Lung (tissue), 12 donors: Measurements from ENCODE around the gene RHEBL1. TPM values are rescaled to one million over a fixed set of nuclear protein-coding genes. Genes with fewer than 3 reads are reported as not detected.

Experiments
- ATAC-seq: fragments of 200-7000 bp; cut with Tn5 transposase; one replicate; pipeline ENCODE4 v1.9.1; 2020; ENCODE audit warnings: moderate number of reproducible peaks; ENCODE audit not compliant: insufficient read depth, low FRiP score
- DNase-seq, 3 donors: peaks; one replicate each; pipeline ENCODE4 v3.0.0-alpha.2; 2013 to 2017
- H3K27ac ChIP-seq, 2 donors: one replicate each; pipeline ENCODE4 v1.5.1; 2013; ENCODE audit warnings: mild to moderate bottlenecking in 2 of 2, moderate library complexity in 2 of 2, control low read depth in 1 of 2, inconsistent platforms in 1 of 2, low read depth in 1 of 2, low read length in 1 of 2
- H3K27me3 ChIP-seq, 3 donors: one replicate each; pipeline ENCODE4 v1.5.1; 2013; ENCODE audit warnings: low read length in 2 of 3; ENCODE audit not compliant: control insufficient read depth in 3 of 3, insufficient read depth in 3 of 3
- H3K36me3 ChIP-seq, 4 donors: one replicate each; pipeline ENCODE4 v1.5.1; 2013; ENCODE audit warnings: low read length in 4 of 4, mild to moderate bottlenecking in 1 of 4, moderate library complexity in 1 of 4; ENCODE audit not compliant: control insufficient read depth in 4 of 4, insufficient read depth in 4 of 4
- H3K4me1 ChIP-seq, 5 donors: one replicate each; pipeline ENCODE4 v1.5.1; 2013; ENCODE audit warnings: low read length in 5 of 5, mild to moderate bottlenecking in 2 of 5, moderate library complexity in 1 of 5; ENCODE audit not compliant: control insufficient read depth in 5 of 5, insufficient read depth in 5 of 5
- H3K4me3 ChIP-seq: one replicate; pipeline ENCODE4 v1.5.1; 2013; ENCODE audit warnings: mild to moderate bottlenecking, control low read depth, moderate library complexity
- H3K9ac ChIP-seq, 2 donors: one replicate each; pipeline ENCODE4 v1.5.1; 2013; ENCODE audit warnings: low read length in 2 of 2, control low read depth in 1 of 2; ENCODE audit not compliant: insufficient read depth in 1 of 2
- H3K9me3 ChIP-seq, 4 donors: one replicate each; pipeline ENCODE4 v1.5.1; 2013; ENCODE audit warnings: low read length in 3 of 4, mild to moderate bottlenecking in 1 of 4, moderate library complexity in 1 of 4; ENCODE audit not compliant: control insufficient read depth in 4 of 4, insufficient read depth in 3 of 4
- WGBS, 2 donors: extraction: QIAGEN DNeasy Blood & Tissue Kit; methylation state at CpG; one replicate each; pipeline ENCODE4 v1.1.7; 2013; 5-methylcytosine and 5-hydroxymethylcytosine counted together
- polyA plus RNA-seq, 2 donors: library from polyadenylated mRNA; stranded (reverse); fragments of 200-250 nt; gene quantifications; one replicate each; pipeline ENCODE4 v1.2.1, GENCODE V29; 2013
- total RNA-seq, 2 donors: library from RNA; depleted of rRNA in 1 of 2; stranded (reverse); fragments of >200 nt in 1 of 2; gene quantifications; one replicate each; pipeline ENCODE4 v1.2.1, GENCODE V29; 2014 to 2021
- TF ChIP-seq, protein P1 (sequence below): IDR thresholded peaks from 2 replicates; pipeline ENCODE4 v1.5.1; 2012; ENCODE audit warnings: mild to moderate bottlenecking; ENCODE audit errors: control extremely low read depth, extremely low read depth
- donor health status: control.
- donor health status: control.
- donor health status: Bipolar disorder and iron deficiency.
- donor health status: healthy.
- donor health status: DM: yes; HTN: yes; CAD: no.

RHEBL1 gene
- total and polyA plus RNA-seq, 4 donors = 0.51 to 2.6 (median 2.1) TPM

DNA sequence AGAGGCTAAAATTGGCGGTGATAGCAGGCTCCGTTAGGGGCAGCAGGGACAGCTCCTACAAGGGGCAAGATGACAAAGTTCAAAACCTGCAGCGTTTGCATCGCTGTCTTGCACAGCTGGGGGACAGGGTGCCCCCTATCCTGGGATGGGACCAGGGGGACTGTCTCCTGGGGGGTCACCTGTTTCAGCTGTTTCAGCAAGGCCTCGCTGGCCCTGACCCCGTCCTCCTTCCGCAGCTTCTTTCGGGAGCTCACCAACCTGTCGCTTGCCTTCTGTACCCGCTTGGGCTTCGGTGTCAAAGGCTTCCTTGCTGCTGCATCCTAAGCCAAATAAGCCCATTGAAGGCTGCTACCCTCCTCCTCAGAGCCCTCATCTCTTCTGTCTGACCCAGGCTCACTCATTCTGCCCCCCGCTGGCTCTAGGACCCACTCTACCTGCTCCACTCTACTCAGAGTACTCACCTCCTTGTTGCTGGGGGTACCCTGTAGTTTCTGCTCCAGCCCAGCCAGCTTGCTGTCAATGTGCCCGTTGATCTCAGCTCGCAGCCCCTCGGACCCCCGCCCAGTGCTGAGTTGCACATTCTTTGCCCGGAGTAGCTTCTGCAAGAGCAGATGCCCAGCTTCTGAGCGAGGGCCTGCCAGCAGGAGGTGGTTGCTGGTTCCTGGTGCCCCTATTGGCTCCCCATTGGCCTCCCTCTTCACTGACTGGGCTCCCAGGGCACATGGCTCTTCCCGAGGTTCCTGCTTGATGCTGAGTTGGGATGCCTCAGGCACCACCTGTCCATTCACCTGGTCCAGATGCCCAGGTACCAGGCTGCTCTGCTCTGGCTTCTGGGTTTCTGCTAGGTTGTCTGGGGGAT is 38.8 kb downstream of the RHEBL1 start:
- no peak overlapping the region for H3K9ac ChIP-seq
- no peak for ATAC-seq

DNA sequence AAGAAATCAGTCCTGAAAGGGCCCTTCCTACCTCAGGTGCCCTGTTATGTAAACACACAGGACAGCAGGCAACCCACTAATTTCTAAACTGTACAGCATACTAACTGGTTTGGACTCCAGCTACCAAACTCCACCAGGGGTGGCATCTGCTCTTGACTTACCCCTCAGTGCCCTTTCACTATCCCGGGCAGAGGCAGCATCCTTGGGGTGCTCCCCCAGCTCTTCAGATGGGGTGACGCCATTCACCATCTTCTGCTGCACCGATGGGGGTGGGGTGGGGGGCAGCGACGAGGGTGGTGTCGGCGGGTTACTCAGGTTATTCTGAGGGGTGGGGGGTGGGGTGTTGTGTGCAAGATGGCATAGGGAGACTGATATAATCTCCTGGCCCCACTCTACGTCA is 39.7 kb downstream of the RHEBL1 start:
- Histone ChIP-seq H3K27ac (no peak overlapping the region), H3K36me3 (peaks cover 21 to 78% (median 67%) of the 10 kb centered on the region in 4 donors), H3K9ac (no peak overlapping the region), H3K9me3 (peaks cover 0 to 2% (median 0%) of the 10 kb centered on the region in 4 donors), H3K4me1 (peaks cover 0 to 4% (median 0%) of the 10 kb centered on the region in 5 donors), H3K27me3 (no peaks in the 10 kb centered on the region), H3K4me3 (no peak overlapping the region)
- ATAC-seq (no peak), DNase-seq (no peak)
- TF ChIP-seq, protein P1, sequence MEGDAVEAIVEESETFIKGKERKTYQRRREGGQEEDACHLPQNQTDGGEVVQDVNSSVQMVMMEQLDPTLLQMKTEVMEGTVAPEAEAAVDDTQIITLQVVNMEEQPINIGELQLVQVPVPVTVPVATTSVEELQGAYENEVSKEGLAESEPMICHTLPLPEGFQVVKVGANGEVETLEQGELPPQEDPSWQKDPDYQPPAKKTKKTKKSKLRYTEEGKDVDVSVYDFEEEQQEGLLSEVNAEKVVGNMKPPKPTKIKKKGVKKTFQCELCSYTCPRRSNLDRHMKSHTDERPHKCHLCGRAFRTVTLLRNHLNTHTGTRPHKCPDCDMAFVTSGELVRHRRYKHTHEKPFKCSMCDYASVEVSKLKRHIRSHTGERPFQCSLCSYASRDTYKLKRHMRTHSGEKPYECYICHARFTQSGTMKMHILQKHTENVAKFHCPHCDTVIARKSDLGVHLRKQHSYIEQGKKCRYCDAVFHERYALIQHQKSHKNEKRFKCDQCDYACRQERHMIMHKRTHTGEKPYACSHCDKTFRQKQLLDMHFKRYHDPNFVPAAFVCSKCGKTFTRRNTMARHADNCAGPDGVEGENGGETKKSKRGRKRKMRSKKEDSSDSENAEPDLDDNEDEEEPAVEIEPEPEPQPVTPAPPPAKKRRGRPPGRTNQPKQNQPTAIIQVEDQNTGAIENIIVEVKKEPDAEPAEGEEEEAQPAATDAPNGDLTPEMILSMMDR = no peak
- WGBS, 2 donors = 93 to 95% methylated on average over 8 of the region's 8 CpGs

More for the DNA sequence above, 38.8 kb downstream of the RHEBL1 start:
- peaks cover 0 to 4% (median 0%) of the 10 kb centered on the region in 5 donors for H3K4me1 ChIP-seq
- H3K27me3 ChIP-seq = no peaks in the 10 kb centered on the region
- DNase-seq = no peak
- TF ChIP-seq, protein P1 = no peak
- no peak overlapping the region for H3K4me3 ChIP-seq
- H3K36me3 ChIP-seq = peaks cover 21 to 76% (median 61%) of the 10 kb centered on the region in 4 donors
- 96 to 98% methylated on average over 19 of the region's 19 CpGs for WGBS, 2 donors
- H3K9me3 ChIP-seq = peaks cover 0 to 2% (median 0%) of the 10 kb centered on the region in 4 donors
- no peak overlapping the region for H3K27ac ChIP-seq

DNA sequence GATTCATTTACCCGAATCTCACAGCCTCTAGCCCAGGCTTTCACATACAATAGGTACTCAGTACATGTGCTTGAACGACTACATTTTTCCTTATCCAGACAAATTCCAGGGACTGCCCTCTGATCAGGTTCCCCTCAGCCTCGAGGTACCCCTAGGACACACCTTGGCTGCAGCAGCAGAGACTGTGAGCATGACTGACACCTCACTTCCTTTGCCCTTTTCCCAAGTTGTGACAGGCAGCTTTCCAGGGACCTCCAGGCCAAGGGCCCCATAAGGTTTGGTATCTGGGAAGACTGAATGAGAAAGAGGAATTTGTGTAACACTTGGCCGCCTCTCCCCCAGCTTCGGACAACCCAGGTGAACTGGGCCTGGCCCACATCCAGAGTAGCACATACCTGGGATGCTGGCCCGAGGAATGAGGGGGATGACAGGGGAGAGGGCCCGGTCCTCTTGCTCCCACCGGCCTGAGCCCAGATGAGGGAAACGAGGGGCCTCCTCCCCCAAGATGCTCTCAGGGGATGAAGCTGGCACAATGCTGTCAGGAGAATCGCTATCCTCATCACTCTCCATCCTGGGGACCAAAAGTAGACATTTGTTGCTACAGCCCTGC is 41.0 kb downstream of the RHEBL1 start:
- no peak overlapping the region for H3K9ac ChIP-seq
- 88% methylated on average over 10 of the region's 10 CpGs for WGBS, 2 donors
- H3K4me3 ChIP-seq = no peak overlapping the region
- TF ChIP-seq, protein P1 = no peak
- H3K27me3 ChIP-seq = no peaks in the 10 kb centered on the region
- DNase-seq (no peak), ATAC-seq (no peak)
- peaks cover 0 to 4% (median 0%) of the 10 kb centered on the region in 5 donors for H3K4me1 ChIP-seq
- H3K36me3 ChIP-seq = peaks cover 21 to 79% (median 63%) of the 10 kb centered on the region in 4 donors
- H3K9me3 ChIP-seq = peaks cover 0 to 2% (median 0%) of the 10 kb centered on the region in 4 donors
- H3K27ac ChIP-seq = no peak overlapping the region
